Caco-2 (cell line): ENCODE measurements around the gene KRT86. TPM values are rescaled to one million over a fixed set of nuclear protein-coding genes. Genes with fewer than 3 reads are reported as not detected.

Experiments used
- BruUV-seq: library from RNA; stranded (reverse); fragments of 400-500 nt; replicated peaks from 2 replicates; lab custom pipeline; 2021; lab: Mats Ljungman, UMichigan
- CTCF ChIA-PET: fragments of 300-600 bp; sonication (Branson Sonifier 250); formaldehyde crosslinking; loops from one replicate; lab custom pipeline; 2022; ENCODE audit warnings: antibody characterized with exemption; lab: Charles Lee
- POLR2A ChIA-PET: fragments of 300-600 bp; sonication (Branson Sonifier 250); formaldehyde crosslinking; loops from one replicate; lab custom pipeline; 2022; ENCODE audit warnings: antibody characterized with exemption; lab: Charles Lee
- DNase-seq, 2 experiments: peaks; one replicate each; pipeline versions ENCODE4 v3.0.0 to v3.0.0-alpha.2; 2020 to 2022
- H3K27me3 ChIP-seq: replicated peaks from 2 replicates; pipeline ENCODE4 v1.6.0; 2011; ENCODE audit warnings: low read length; ENCODE audit not compliant: control insufficient read depth, insufficient read depth
- H3K36me3 ChIP-seq: 2 replicates; pipeline ENCODE4 v1.5.1; 2011; ENCODE audit warnings: low read length; ENCODE audit not compliant: control insufficient read depth, insufficient read depth
- H3K4me1 ChIP-seq: fragments of 250-450 bp; sonication (Bioruptor Pico); 2 replicates; pipeline ENCODE4 v1.5.1; 2020; ENCODE audit warnings: mild to moderate bottlenecking
- H3K4me3 ChIP-seq: 2 replicates; pipeline ENCODE4 v1.5.1; 2011; ENCODE audit warnings: low read depth, mild to moderate bottlenecking, control low read depth, low read length
- H3K9me3 ChIP-seq: fragments of 250-450 bp; sonication (Bioruptor Pico); 2 replicates; pipeline ENCODE4 v1.5.1; 2020; ENCODE audit warnings: mild to moderate bottlenecking, moderate library complexity
- H3K27ac Mint-ChIP-seq: one replicate; pipeline ENCODE4 v1.8.0; 2022; ENCODE audit warnings: mixed read lengths; ENCODE audit not compliant: unreplicated experiment
- H3K27me3 Mint-ChIP-seq: one replicate; pipeline ENCODE4 v1.8.0; 2022; ENCODE audit warnings: mixed read lengths; ENCODE audit not compliant: insufficient read depth, unreplicated experiment
- H3K36me3 Mint-ChIP-seq: one replicate; pipeline ENCODE4 v1.8.0; 2022; ENCODE audit warnings: mild to moderate bottlenecking, mixed read lengths; ENCODE audit not compliant: insufficient read depth, unreplicated experiment
- H3K4me1 Mint-ChIP-seq: one replicate; pipeline ENCODE4 v1.8.0; 2022; ENCODE audit warnings: low read depth, mixed read lengths; ENCODE audit not compliant: unreplicated experiment
- H3K4me3 Mint-ChIP-seq: one replicate; pipeline ENCODE4 v1.8.0; 2022; ENCODE audit warnings: mild to moderate bottlenecking, moderate library complexity, mixed read lengths; ENCODE audit not compliant: unreplicated experiment
- H3K9me3 Mint-ChIP-seq: one replicate; pipeline ENCODE4 v1.8.0; 2022; ENCODE audit warnings: mixed read lengths; ENCODE audit not compliant: unreplicated experiment
- CTCF ChIP-seq, 2 experiments: fragments of 200-600 bp in 1 of 2; IDR thresholded peaks; 1 replicate in 1 of 2; 2 replicates in 1 of 2; pipeline versions ENCODE4 v1.5.1 to v1.8.0; 2011 to 2022; ENCODE audit warnings: antibody characterized with exemption in 1 of 2, control low read depth in 1 of 2, inconsistent platforms in 1 of 2, low read depth in 1 of 2, low read length in 1 of 2, mild to moderate bottlenecking in 1 of 2, moderate library complexity in 1 of 2; ENCODE audit not compliant: insufficient read depth in 1 of 2, severe bottlenecking in 1 of 2, unreplicated experiment in 1 of 2
- intact Hi-C: fragments of 100-400 bp; cut with micrococcal nuclease; formaldehyde crosslinking; loops from one replicate; pipeline ENCODE4 v1.10.0; 2022; ENCODE audit not compliant: unreplicated experiment
- total RNA-seq: library from RNA; stranded (reverse); gene quantifications from 2 replicates; pipeline ENCODE4 v1.2.3, GENCODE V29; 2022

The KRT86 gene
- total RNA-seq, 1 experiment from 2014 or later = not detected

GRCh38 chr12:52317468-52318052, 43.1 kb downstream of the KRT86 start:
- no peaks in the 10 kb centered on the region for H3K9me3 Mint-ChIP-seq
- BruUV-seq = no TSS peak
- H3K36me3 ChIP-seq = no peaks in the 10 kb centered on the region
- no peak for TF ChIP-seq CTCF (IDR thresholded peaks at IDR 0.05; ENCODE audit: insufficient read depth in 1 of 2, low read depth in 1 of 2, low read length in 1 of 2, severe bottlenecking in 1 of 2, unreplicated experiment in 1 of 2)
- no peak overlapping the region for H3K27ac Mint-ChIP-seq
- peaks cover 2% of the 10 kb centered on the region for H3K27me3 Mint-ChIP-seq
- peaks cover 9% of the 10 kb centered on the region for H3K4me1 Mint-ChIP-seq
- intact Hi-C loops = no loop called here
- DNase-seq = no peak
- no peaks in the 10 kb centered on the region for H3K4me1 ChIP-seq
- ChIA-PET POLR2A (no interaction called here), CTCF (no interaction called here)
- H3K4me3 Mint-ChIP-seq = no peak overlapping the region
- H3K27me3 ChIP-seq = no peaks in the 10 kb centered on the region
- H3K36me3 Mint-ChIP-seq = no peaks in the 10 kb centered on the region
- no peak overlapping the region for H3K4me3 ChIP-seq
- H3K9me3 ChIP-seq = no peaks in the 10 kb centered on the region

GRCh38 chr12:52318241-52318990, 44.0 kb downstream of the KRT86 start:
- Histone ChIP-seq H3K36me3 (no peaks in the 10 kb centered on the region), H3K27me3 (no peaks in the 10 kb centered on the region), H3K4me3 (no peak overlapping the region), H3K4me1 (no peaks in the 10 kb centered on the region), H3K9me3 (no peaks in the 10 kb centered on the region)
- no peak overlapping the region for H3K27ac Mint-ChIP-seq
- H3K4me1 Mint-ChIP-seq = peaks cover 6% of the 10 kb centered on the region
- intact Hi-C loops = no loop called here
- H3K9me3 Mint-ChIP-seq = no peaks in the 10 kb centered on the region
- no TSS peak for BruUV-seq
- no peak for DNase-seq
- ChIA-PET CTCF (interaction anchor here (1.0 to 2.6 kb wide), 7 partner anchors 9 to 161 kb away, joined by 3 to 11 read pairs (median 5); no protein-coding TSS in a partner anchor), POLR2A (no interaction called here)
- no peaks in the 10 kb centered on the region for H3K36me3 Mint-ChIP-seq
- no peak for TF ChIP-seq CTCF (IDR thresholded peaks at IDR 0.05; ENCODE audit: insufficient read depth in 1 of 2, low read depth in 1 of 2, low read length in 1 of 2, severe bottlenecking in 1 of 2, unreplicated experiment in 1 of 2)
- H3K4me3 Mint-ChIP-seq = no peak overlapping the region
- peaks cover 2% of the 10 kb centered on the region for H3K27me3 Mint-ChIP-seq

- Mint-ChIP-seq H3K27me3 (peaks cover 2% of the 10 kb centered on the region), H3K4me3 (no peak overlapping the region), H3K4me1 (peaks cover 6% of the 10 kb centered on the region), H3K9me3 (no peaks in the 10 kb centered on the region), H3K36me3 (no peaks in the 10 kb centered on the region), H3K27ac (no peak overlapping the region)
- TF ChIP-seq CTCF (IDR thresholded peaks at IDR 0.05; ENCODE audit: insufficient read depth in 1 of 2, low read depth in 1 of 2, low read length in 1 of 2, severe bottlenecking in 1 of 2, unreplicated experiment in 1 of 2) = peak; percentile 22 to 35
- CTCF ChIA-PET = interaction anchor here (1.0 to 2.6 kb wide), 8 partner anchors 8 to 162 kb away, joined by 3 to 11 read pairs (median 5); no protein-coding TSS in a partner anchor
- H3K4me1 ChIP-seq = no peaks in the 10 kb centered on the region
- intact Hi-C loops = no loop called here
- peak in 1 of 2 experiments; percentile 35 for DNase-seq
- POLR2A ChIA-PET = no interaction called here
- H3K36me3 ChIP-seq = no peaks in the 10 kb centered on the region
- no peaks in the 10 kb centered on the region for H3K9me3 ChIP-seq
- no peaks in the 10 kb centered on the region; the same call in 1 of the 2 replicates for H3K27me3 ChIP-seq
- H3K4me3 ChIP-seq = no peak overlapping the region
- BruUV-seq = no TSS peak
These were observed 44.7 kb downstream of the KRT86 start for GRCh38 chr12:52319097-52319496.
